Panc1 (cell line): ENCODE measurements around the gene ARFGEF3. TPM values are rescaled to one million over a fixed set of nuclear protein-coding genes. Genes with fewer than 3 reads are reported as not detected.

Source experiments
- ATAC-seq: fragments of 200-7000 bp; cut with Tn5 transposase; 2 replicates; pipeline ENCODE4 v1.9.1; 2020; ENCODE audit warnings: mild to moderate bottlenecking, moderate library complexity
- BruUV-seq: library from RNA; stranded (reverse); fragments of 400-500 nt; replicated peaks from 2 replicates; lab custom pipeline; 2021; lab: Mats Ljungman, UMichigan
- CTCF ChIA-PET: fragments of 300-600 bp; sonication (Branson Sonifier 250); formaldehyde crosslinking; loops from one replicate; lab custom pipeline; 2022; ENCODE audit warnings: antibody characterized with exemption; lab: Charles Lee
- POLR2A ChIA-PET: fragments of 300-600 bp; sonication (Branson Sonifier 250); formaldehyde crosslinking; loops from one replicate; lab custom pipeline; 2022; ENCODE audit warnings: antibody characterized with exemption; lab: Charles Lee
- DNase-seq: peaks from one replicate; pipeline ENCODE4 v3.0.0-alpha.2; 2010; ENCODE audit warnings: low read depth, low spot score
- H3K27ac ChIP-seq: 2 replicates; pipeline ENCODE4 v1.5.1; 2011; ENCODE audit warnings: mild to moderate bottlenecking, low read length, inconsistent platforms
- H3K27me3 ChIP-seq: fragments of 200-500 bp; sonication (Bioruptor generic); 2 replicates; pipeline ENCODE4 v1.6.0; 2014; ENCODE audit warnings: low read length, inconsistent platforms; ENCODE audit not compliant: control insufficient read depth, insufficient read depth
- H3K36me3 ChIP-seq: fragments of 200-500 bp; sonication (Bioruptor generic); 2 replicates; pipeline ENCODE4 v1.5.1; 2014; ENCODE audit warnings: inconsistent platforms, mild to moderate bottlenecking, low read length, moderate library complexity; ENCODE audit not compliant: control insufficient read depth, insufficient read depth
- H3K4me1 ChIP-seq: 2 replicates; pipeline ENCODE4 v1.5.1; 2011; ENCODE audit warnings: inconsistent platforms, mild to moderate bottlenecking, low read length, moderate library complexity; ENCODE audit not compliant: control insufficient read depth, insufficient read depth
- H3K4me3 ChIP-seq, 2 experiments: 2 replicates each; pipeline ENCODE4 v1.5.1; 2011 to 2012; ENCODE audit warnings: low read depth in 2 of 2, low read length in 2 of 2, mild to moderate bottlenecking in 2 of 2, inconsistent platforms in 1 of 2, moderate library complexity in 1 of 2
- H3K9me3 ChIP-seq: fragments of 200-500 bp; sonication (Bioruptor generic); 2 replicates; pipeline ENCODE4 v1.5.1; 2014; ENCODE audit warnings: low read depth, mild to moderate bottlenecking, inconsistent platforms, low read length, moderate library complexity; ENCODE audit not compliant: control insufficient read depth, insufficient read depth
- POLR2AphosphoS5 ChIP-seq: IDR thresholded peaks from 2 replicates; pipeline ENCODE4 v1.6.1; 2012; ENCODE audit warnings: mild to moderate bottlenecking, low read depth, low read length, moderate library complexity
- SIN3A ChIP-seq: IDR thresholded peaks from 2 replicates; pipeline ENCODE4 v1.6.1; 2012; ENCODE audit warnings: low read depth, mild to moderate bottlenecking, low read length, moderate library complexity, borderline replicate concordance; ENCODE audit not compliant: insufficient read depth
- TCF7L2 ChIP-seq: IDR thresholded peaks from 2 replicates; pipeline ENCODE4 v1.6.1; 2011; ENCODE audit warnings: mild to moderate bottlenecking, low read depth, low read length, inconsistent platforms
- in situ Hi-C: cut with HindIII; loops from 2 replicates; pipeline ENCODE4 v1.10.0; 2016; ENCODE audit warnings: low sequenced_read_pairs, low pct_unique_long_range_greater_than_20kb
- intact Hi-C: fragments of 100-400 bp; cut with micrococcal nuclease; formaldehyde crosslinking; loops from one replicate; pipeline ENCODE4 v1.10.0; 2022; ENCODE audit not compliant: unreplicated experiment
- total RNA-seq: library from RNA; stranded (reverse); gene quantifications from one replicate; pipeline ENCODE4 v1.2.1, GENCODE V29; 2021; ENCODE audit not compliant: unreplicated experiment
- TF ChIP-seq, protein P1 (sequence below), 2 experiments: IDR thresholded peaks; 2 replicates each; pipeline ENCODE4 v1.6.1; 2011 to 2012; ENCODE audit warnings: low read depth in 2 of 2, control low read depth in 1 of 2, low read length in 1 of 2, mild to moderate bottlenecking in 1 of 2, moderate library complexity in 1 of 2; ENCODE audit not compliant: insufficient read depth in 1 of 2
- TF ChIP-seq, protein P2 (sequence below): fragments of 450-650 bp; IDR thresholded peaks from 2 replicates; pipeline ENCODE4 v1.5.1; 2017; ENCODE audit warnings: mild to moderate bottlenecking

Gene ARFGEF3
- total RNA-seq, 1 experiment from 2014 or later, result 1.5 TPM

GRCh38 chr6:138157986-138158638 lies 3.6 kb upstream of the ARFGEF3 start:
- Histone ChIP-seq H3K27ac (no peak overlapping the region), H3K4me3 (no peak overlapping the region), H3K4me1 (peaks cover 9% of the 10 kb centered on the region; the same call in 1 of the 2 replicates), H3K27me3 (peaks cover 46% of the 10 kb centered on the region), H3K9me3 (no peaks in the 10 kb centered on the region), H3K36me3 (no peaks in the 10 kb centered on the region; the same call in 1 of the 2 replicates)
- ChIA-PET POLR2A (no interaction called here), CTCF (no interaction called here)
- no TSS peak for BruUV-seq
- intact Hi-C loops, result no loop called here
- DNase-seq (no peak), ATAC-seq (no peak)
- in situ Hi-C loops, result no loop called here
- TF ChIP-seq POLR2AphosphoS5 (no peak), SIN3A (no peak), TCF7L2 (no peak)
- TF ChIP-seq, protein P1, sequence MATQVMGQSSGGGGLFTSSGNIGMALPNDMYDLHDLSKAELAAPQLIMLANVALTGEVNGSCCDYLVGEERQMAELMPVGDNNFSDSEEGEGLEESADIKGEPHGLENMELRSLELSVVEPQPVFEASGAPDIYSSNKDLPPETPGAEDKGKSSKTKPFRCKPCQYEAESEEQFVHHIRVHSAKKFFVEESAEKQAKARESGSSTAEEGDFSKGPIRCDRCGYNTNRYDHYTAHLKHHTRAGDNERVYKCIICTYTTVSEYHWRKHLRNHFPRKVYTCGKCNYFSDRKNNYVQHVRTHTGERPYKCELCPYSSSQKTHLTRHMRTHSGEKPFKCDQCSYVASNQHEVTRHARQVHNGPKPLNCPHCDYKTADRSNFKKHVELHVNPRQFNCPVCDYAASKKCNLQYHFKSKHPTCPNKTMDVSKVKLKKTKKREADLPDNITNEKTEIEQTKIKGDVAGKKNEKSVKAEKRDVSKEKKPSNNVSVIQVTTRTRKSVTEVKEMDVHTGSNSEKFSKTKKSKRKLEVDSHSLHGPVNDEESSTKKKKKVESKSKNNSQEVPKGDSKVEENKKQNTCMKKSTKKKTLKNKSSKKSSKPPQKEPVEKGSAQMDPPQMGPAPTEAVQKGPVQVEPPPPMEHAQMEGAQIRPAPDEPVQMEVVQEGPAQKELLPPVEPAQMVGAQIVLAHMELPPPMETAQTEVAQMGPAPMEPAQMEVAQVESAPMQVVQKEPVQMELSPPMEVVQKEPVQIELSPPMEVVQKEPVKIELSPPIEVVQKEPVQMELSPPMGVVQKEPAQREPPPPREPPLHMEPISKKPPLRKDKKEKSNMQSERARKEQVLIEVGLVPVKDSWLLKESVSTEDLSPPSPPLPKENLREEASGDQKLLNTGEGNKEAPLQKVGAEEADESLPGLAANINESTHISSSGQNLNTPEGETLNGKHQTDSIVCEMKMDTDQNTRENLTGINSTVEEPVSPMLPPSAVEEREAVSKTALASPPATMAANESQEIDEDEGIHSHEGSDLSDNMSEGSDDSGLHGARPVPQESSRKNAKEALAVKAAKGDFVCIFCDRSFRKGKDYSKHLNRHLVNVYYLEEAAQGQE (IDR thresholded peaks at IDR 0.05; ENCODE audit: insufficient read depth in 1 of 2, low read depth in 2 of 2, low read length in 1 of 2), result no peak
- TF ChIP-seq, protein P2, sequence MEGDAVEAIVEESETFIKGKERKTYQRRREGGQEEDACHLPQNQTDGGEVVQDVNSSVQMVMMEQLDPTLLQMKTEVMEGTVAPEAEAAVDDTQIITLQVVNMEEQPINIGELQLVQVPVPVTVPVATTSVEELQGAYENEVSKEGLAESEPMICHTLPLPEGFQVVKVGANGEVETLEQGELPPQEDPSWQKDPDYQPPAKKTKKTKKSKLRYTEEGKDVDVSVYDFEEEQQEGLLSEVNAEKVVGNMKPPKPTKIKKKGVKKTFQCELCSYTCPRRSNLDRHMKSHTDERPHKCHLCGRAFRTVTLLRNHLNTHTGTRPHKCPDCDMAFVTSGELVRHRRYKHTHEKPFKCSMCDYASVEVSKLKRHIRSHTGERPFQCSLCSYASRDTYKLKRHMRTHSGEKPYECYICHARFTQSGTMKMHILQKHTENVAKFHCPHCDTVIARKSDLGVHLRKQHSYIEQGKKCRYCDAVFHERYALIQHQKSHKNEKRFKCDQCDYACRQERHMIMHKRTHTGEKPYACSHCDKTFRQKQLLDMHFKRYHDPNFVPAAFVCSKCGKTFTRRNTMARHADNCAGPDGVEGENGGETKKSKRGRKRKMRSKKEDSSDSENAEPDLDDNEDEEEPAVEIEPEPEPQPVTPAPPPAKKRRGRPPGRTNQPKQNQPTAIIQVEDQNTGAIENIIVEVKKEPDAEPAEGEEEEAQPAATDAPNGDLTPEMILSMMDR, result no peak

GRCh38 chr6:138159246-138159645 lies 2.5 kb upstream of the ARFGEF3 start:
- Histone ChIP-seq H3K4me1 (peaks cover 9% of the 10 kb centered on the region; the same call in 1 of the 2 replicates), H3K9me3 (no peaks in the 10 kb centered on the region), H3K27me3 (peaks cover 56% of the 10 kb centered on the region), H3K4me3 (no peak overlapping the region), H3K36me3 (no peaks in the 10 kb centered on the region; the same call in 1 of the 2 replicates), H3K27ac (no peak overlapping the region)
- in situ Hi-C loops (no loop called here), intact Hi-C loops (no loop called here)
- ChIA-PET CTCF (no interaction called here), POLR2A (interaction anchor here (0.6 kb wide), 2 partner anchors 28 to 476 kb away, joined by 3 read pairs; no protein-coding TSS in a partner anchor)
- BruUV-seq, result no TSS peak
- TF ChIP-seq, protein P2, result no peak
- TF ChIP-seq TCF7L2, result no peak
- no peak for TF ChIP-seq POLR2AphosphoS5
- no peak for TF ChIP-seq SIN3A
- TF ChIP-seq, protein P1 (IDR thresholded peaks at IDR 0.05; ENCODE audit: insufficient read depth in 1 of 2, low read depth in 2 of 2, low read length in 1 of 2), result no peak
- DNase-seq, result no peak
- no peak for ATAC-seq
